Gastrocnemius medialis (tissue), 4 donors: ENCODE data around the gene BOLL. TPM values are rescaled to one million over a fixed set of nuclear protein-coding genes. Genes with fewer than 3 reads are reported as not detected.

Experiments used
- ATAC-seq, 2 donors: fragments of 150-250 bp; one replicate each; pipeline ENCODE4 v1.9.1; 2016
- DNase-seq, 2 donors: peaks; one replicate each; pipeline ENCODE4 v3.0.0-alpha.2; 2019
- H3K27ac ChIP-seq, 4 donors: fragments of 200-600 bp; sonication (generic); 1 replicate in 1 of 4; 2 replicates in 3 of 4; pipeline ENCODE4 v1.5.1; 2016 to 2018; ENCODE audit warnings: mild to moderate bottlenecking in 2 of 4, moderate library complexity in 1 of 4
- H3K27me3 ChIP-seq, 3 donors: fragments of 200-600 bp; sonication (generic) in 2 of 3; 1 replicate in 1 of 3; 2 replicates in 2 of 3; pipeline versions ENCODE4 v1.5.1 to v1.6.0; 2016 to 2019; ENCODE audit warnings: mild to moderate bottlenecking in 1 of 3, moderate library complexity in 1 of 3
- H3K36me3 ChIP-seq, 2 donors: fragments of 200-600 bp; sonication (generic) in 1 of 2; one replicate each; pipeline ENCODE4 v1.5.1; 2017 to 2018
- H3K4me1 ChIP-seq, 2 donors: fragments of 200-600 bp; sonication (generic) in 1 of 2; one replicate each; pipeline ENCODE4 v1.5.1; 2016 to 2017; ENCODE audit warnings: mild to moderate bottlenecking in 2 of 2
- H3K4me3 ChIP-seq, 4 donors: fragments of 200-600 bp; sonication (generic) in 3 of 4; 1 replicate in 1 of 4; 2 replicates in 3 of 4; pipeline ENCODE4 v1.5.1; 2016 to 2019; ENCODE audit warnings: mild to moderate bottlenecking in 2 of 4
- H3K9me3 ChIP-seq, 3 donors: fragments of 200-600 bp; sonication (generic) in 2 of 3; 1 replicate in 1 of 3; 2 replicates in 2 of 3; pipeline ENCODE4 v1.5.1; 2016 to 2019
- POLR2A ChIP-seq, 2 donors: fragments of 450-650 bp; IDR thresholded peaks; one replicate each; pipeline ENCODE4 v1.6.1; 2017; ENCODE audit warnings: antibody characterized with exemption in 2 of 2, mild to moderate bottlenecking in 2 of 2, moderate library complexity in 2 of 2
- in situ Hi-C, 4 donors: fragments of 200-750 bp; cut with MboI; loops; one replicate each; pipeline versions ENCODE4 v1.15.0 to v1.8.0; 2017; ENCODE audit warnings: low sequenced_read_pairs in 4 of 4
- intact Hi-C: fragments of 100-400 bp; cut with DNase I; formaldehyde crosslinking; loops from one replicate; pipeline ENCODE4 v1.15.1; 2023; ENCODE audit warnings: low total_unique reads
- total RNA-seq, 4 donors: library from RNA; depleted of rRNA; stranded (reverse); fragments of >200 nt; gene quantifications; one replicate each; pipeline versions ENCODE4 v1.1.0 to v1.2.3, GENCODE V29; 2016
- TF ChIP-seq, protein P1 (sequence below), 5 experiments: fragments of 450-650 bp in 3 of 5; fragments of 200-600 bp in 2 of 5; sonication (generic) in 2 of 5; IDR thresholded peaks in 4 of 5; conservative IDR thresholded peaks in 1 of 5; 1 replicate in 4 of 5; 2 replicates in 1 of 5; pipeline ENCODE4 v1.5.1; 2016 to 2019; ENCODE audit warnings: antibody characterized with exemption in 5 of 5, mild to moderate bottlenecking in 3 of 5, moderate library complexity in 3 of 5

Gene BOLL
- total RNA-seq, 4 donors from 2014 or later: 2.4 to 8.1 (median 2.6) TPM

DNA sequence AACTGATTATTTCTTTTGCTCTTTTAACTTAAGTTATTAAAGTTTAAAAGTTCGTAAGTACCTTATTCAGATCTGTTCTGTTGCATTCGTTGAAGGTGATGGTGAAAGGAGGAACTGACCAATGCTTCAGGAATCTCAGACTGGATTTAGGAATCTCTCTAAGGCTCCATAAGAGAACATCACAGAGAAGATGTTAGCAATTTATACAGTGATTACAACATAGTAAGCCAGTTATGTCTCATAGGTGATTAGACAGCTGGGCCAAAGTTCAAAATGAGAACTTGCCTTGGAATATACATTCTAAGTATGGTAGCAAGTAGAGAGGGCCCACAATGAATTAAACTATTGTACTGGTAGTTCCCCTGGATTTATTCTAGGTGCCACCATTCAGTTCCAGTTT is 76.8 kb downstream of the BOLL start:
- Histone ChIP-seq H3K4me1 (peaks cover 36 to 43% of the 10 kb centered on the region in 2 donors), H3K4me3 (no peak overlapping the region), H3K36me3 (peaks cover 0 to 5% of the 10 kb centered on the region in 2 donors), H3K27ac (no peak overlapping the region), H3K27me3 (no peaks in the 10 kb centered on the region), H3K9me3 (no peaks in the 10 kb centered on the region)
- ATAC-seq (no peak), DNase-seq (no peak)
- in situ Hi-C loops: loop anchor here (5.0 to 10.0 kb wide), 4 partner anchors 66 to 194 kb away; partner anchors contain the start of genes BOLL (in 2 of the 4) and MOB4 (in 1 of the 4)
- TF ChIP-seq, protein P1, sequence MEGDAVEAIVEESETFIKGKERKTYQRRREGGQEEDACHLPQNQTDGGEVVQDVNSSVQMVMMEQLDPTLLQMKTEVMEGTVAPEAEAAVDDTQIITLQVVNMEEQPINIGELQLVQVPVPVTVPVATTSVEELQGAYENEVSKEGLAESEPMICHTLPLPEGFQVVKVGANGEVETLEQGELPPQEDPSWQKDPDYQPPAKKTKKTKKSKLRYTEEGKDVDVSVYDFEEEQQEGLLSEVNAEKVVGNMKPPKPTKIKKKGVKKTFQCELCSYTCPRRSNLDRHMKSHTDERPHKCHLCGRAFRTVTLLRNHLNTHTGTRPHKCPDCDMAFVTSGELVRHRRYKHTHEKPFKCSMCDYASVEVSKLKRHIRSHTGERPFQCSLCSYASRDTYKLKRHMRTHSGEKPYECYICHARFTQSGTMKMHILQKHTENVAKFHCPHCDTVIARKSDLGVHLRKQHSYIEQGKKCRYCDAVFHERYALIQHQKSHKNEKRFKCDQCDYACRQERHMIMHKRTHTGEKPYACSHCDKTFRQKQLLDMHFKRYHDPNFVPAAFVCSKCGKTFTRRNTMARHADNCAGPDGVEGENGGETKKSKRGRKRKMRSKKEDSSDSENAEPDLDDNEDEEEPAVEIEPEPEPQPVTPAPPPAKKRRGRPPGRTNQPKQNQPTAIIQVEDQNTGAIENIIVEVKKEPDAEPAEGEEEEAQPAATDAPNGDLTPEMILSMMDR (IDR thresholded peaks at IDR 0.05 in 4 of 5, conservative IDR thresholded peaks at IDR 0.05 in 1 of 5): no peak
- TF ChIP-seq POLR2A (IDR thresholded peaks at IDR 0.05): no peak
- intact Hi-C loops: loop anchor here (5.0 to 10.0 kb wide), 4 partner anchors 256 to 1756 kb away; partner anchors contain the start of genes COQ10B, PGAP1 and SF3B1

DNA sequence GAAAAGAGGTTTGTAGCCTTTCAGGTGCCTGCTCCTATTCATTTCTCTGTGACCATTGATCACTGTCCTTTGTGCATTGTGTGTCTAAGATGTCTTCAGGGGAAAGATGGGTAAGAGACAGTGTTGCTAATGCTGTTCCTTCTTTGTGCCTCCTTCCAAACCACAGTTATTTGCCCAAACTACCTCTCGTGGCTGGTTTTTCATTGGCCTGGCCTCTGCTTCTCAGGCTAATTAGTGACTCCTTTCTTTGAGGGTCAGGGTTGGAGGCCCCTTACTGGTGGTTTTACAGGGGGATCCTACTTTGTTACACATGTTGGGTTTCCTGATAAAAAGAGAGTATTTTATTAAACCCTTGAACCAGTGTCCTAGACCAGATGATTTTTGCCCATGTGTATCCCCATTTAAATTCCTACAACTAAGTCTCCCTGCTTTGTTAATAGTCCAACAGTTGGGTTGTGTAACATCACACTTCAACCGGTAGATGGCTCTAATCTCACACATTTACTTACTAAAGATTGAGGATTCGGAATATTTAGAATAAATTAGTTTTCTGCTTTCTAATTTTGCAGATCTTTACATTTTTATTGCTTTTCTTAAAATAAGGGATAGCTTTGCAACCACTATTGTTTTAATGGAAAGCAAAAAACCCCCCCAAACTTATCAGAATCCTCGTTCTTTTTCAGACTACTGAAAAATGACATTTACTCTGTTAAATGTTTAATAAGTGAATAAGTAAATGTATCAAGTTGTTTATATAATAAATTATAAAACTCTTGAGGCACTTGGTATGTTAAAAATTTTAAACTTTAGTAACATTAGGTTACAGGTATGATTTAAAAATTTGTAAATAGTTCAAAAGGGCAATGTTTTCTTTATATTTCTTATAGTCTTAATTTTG is 77.6 kb downstream of the BOLL start:
- Histone ChIP-seq H3K27me3 (no peaks in the 10 kb centered on the region), H3K27ac (peak overlapping the region in 1 of 4 donors; percentile 80), H3K4me1 (peaks cover 36 to 43% of the 10 kb centered on the region in 2 donors), H3K9me3 (no peaks in the 10 kb centered on the region), H3K36me3 (peaks cover 0 to 5% of the 10 kb centered on the region in 2 donors), H3K4me3 (peak overlapping the region; percentile 78 to 97 (median 85))
- in situ Hi-C loops (loop anchor here (5.0 to 10.0 kb wide), 4 partner anchors 67 to 193 kb away; partner anchors contain the start of genes BOLL (in 2 of the 4) and MOB4 (in 1 of the 4)), intact Hi-C loops (loop anchor here (2.0 to 10.0 kb wide), 5 partner anchors 77 to 1757 kb away; partner anchors contain the start of genes BOLL, COQ10B, PGAP1 and SF3B1)
- ATAC-seq: no peak
- DNase-seq: no peak
- TF ChIP-seq, protein P1 (IDR thresholded peaks at IDR 0.05 in 4 of 5, conservative IDR thresholded peaks at IDR 0.05 in 1 of 5): peak; percentile 46 to 78 (median 63)
- no peak for TF ChIP-seq POLR2A (IDR thresholded peaks at IDR 0.05)

DNA sequence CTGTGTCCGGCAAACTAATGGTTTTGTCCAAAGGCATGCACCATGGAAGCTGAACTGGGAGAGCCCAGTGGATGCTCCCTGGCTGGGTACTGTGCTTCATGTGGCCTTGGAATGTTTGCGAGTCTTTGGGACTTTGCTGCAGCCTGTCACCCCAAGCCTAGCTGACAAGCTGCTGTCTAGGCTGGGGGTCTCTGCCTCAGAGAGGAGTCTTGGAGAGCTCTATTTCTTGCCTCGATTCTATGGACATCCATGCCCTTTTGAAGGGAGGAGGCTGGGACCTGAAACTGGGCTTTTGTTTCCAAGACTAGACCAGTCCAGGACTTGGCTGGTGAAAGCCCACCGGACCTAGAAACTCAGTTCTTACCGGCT is 78.3 kb downstream of the BOLL start:
- TF ChIP-seq, protein P1 (IDR thresholded peaks at IDR 0.05 in 4 of 5, conservative IDR thresholded peaks at IDR 0.05 in 1 of 5): no peak
- TF ChIP-seq POLR2A (IDR thresholded peaks at IDR 0.05): no peak
- peaks cover 36 to 43% of the 10 kb centered on the region in 2 donors for H3K4me1 ChIP-seq
- H3K27ac ChIP-seq: peak overlapping the region in 1 of 4 donors; percentile 80
- no peaks in the 10 kb centered on the region for H3K9me3 ChIP-seq
- H3K36me3 ChIP-seq: no peaks in the 10 kb centered on the region
- no peak for DNase-seq
- H3K27me3 ChIP-seq: no peaks in the 10 kb centered on the region
- in situ Hi-C loops (loop anchor here (5.0 to 10.0 kb wide), 4 partner anchors 68 to 192 kb away; partner anchors contain the start of genes BOLL (in 2 of the 4) and MOB4 (in 1 of the 4)), intact Hi-C loops (loop anchor here (2.0 to 10.0 kb wide), 5 partner anchors 78 to 1758 kb away; partner anchors contain the start of genes BOLL, COQ10B, PGAP1 and SF3B1)
- peak overlapping the region; percentile 78 to 97 (median 85) for H3K4me3 ChIP-seq
- ATAC-seq: no peak

GRCh38 chr2:197705912-197706838 is 78.9 kb downstream of the BOLL start:
- DNase-seq (no peak), ATAC-seq (no peak)
- in situ Hi-C loops: loop anchor here (5.0 to 10.0 kb wide), 4 partner anchors 69 to 191 kb away; partner anchors contain the start of genes BOLL (in 2 of the 4) and MOB4 (in 1 of the 4)
- H3K27ac ChIP-seq: peak overlapping the region; percentile 80 to 84 (median 82)
- intact Hi-C loops: loop anchor here (1.0 to 10.0 kb wide), 7 partner anchors 79 to 1759 kb away; partner anchors contain the start of genes BOLL, COQ10B, HSPE1 and MOB4
- peak overlapping the region; percentile 78 to 97 (median 85) for H3K4me3 ChIP-seq
- H3K9me3 ChIP-seq: no peaks in the 10 kb centered on the region
- peaks cover 36 to 43% of the 10 kb centered on the region in 2 donors for H3K4me1 ChIP-seq
- H3K36me3 ChIP-seq: no peaks in the 10 kb centered on the region
- H3K27me3 ChIP-seq: no peaks in the 10 kb centered on the region
- TF ChIP-seq, protein P1 (IDR thresholded peaks at IDR 0.05 in 4 of 5, conservative IDR thresholded peaks at IDR 0.05 in 1 of 5): no peak
- TF ChIP-seq POLR2A (IDR thresholded peaks at IDR 0.05): no peak
